ENCODE measurements around the gene SLC39A11.
"Not testable (repeated sequence)": the region's sequence is repeated elsewhere in the genome, so short reads cannot be mapped to it uniquely, and the experiment has no call there.

The SLC39A11 gene

GRCh38 chr17:73072219-73072962 lies 20.1 kb downstream of the SLC39A11 start:
- DNase-seq (ENCODE audit: low read depth in 2 of 3, low spot score in 1 of 3) = no peak

GRCh38 chr17:73071066-73071999 lies 21.2 kb downstream of the SLC39A11 start:
- no peak for DNase-seq (ENCODE audit: low read depth in 2 of 3, low spot score in 1 of 3)

GRCh38 chr17:73069841-73070240 lies 22.6 kb downstream of the SLC39A11 start:
- DNase-seq (ENCODE audit: low read depth in 2 of 3, low spot score in 1 of 3) = no peak

GRCh38 chr17:73069164-73069770 lies 23.2 kb downstream of the SLC39A11 start:
- no peak for DNase-seq (ENCODE audit: low read depth in 2 of 3, low spot score in 1 of 3)

- no peak for DNase-seq (ENCODE audit: low read depth in 2 of 3, low spot score in 1 of 3)
These were observed 23.9 kb downstream of the SLC39A11 start for GRCh38 chr17:73068322-73069153.

GRCh38 chr17:73067699-73068098 lies 24.8 kb downstream of the SLC39A11 start:
- DNase-seq (ENCODE audit: low read depth in 2 of 3, low spot score in 1 of 3) = not testable (repeated sequence)

- DNase-seq (ENCODE audit: low read depth in 2 of 3, low spot score in 1 of 3) = no peak
These were observed 25.4 kb downstream of the SLC39A11 start for GRCh38 chr17:73067075-73067474.

GRCh38 chr17:73066148-73066884 lies 26.2 kb downstream of the SLC39A11 start:
- no peak for DNase-seq (ENCODE audit: low read depth in 2 of 3, low spot score in 1 of 3)

- no peak for DNase-seq (ENCODE audit: low read depth in 2 of 3, low spot score in 1 of 3)
These were observed 27.1 kb downstream of the SLC39A11 start for GRCh38 chr17:73065376-73065775.

GRCh38 chr17:73064084-73064938 lies 28.2 kb downstream of the SLC39A11 start:
- DNase-seq (ENCODE audit: low read depth in 2 of 3, low spot score in 1 of 3) = no peak

GRCh38 chr17:73062726-73063125 lies 29.8 kb downstream of the SLC39A11 start:
- no peak for DNase-seq (ENCODE audit: low read depth in 2 of 3, low spot score in 1 of 3)

GRCh38 chr17:73061161-73061560 lies 31.3 kb downstream of the SLC39A11 start:
- no peak for DNase-seq (ENCODE audit: low read depth in 2 of 3, low spot score in 1 of 3)

- DNase-seq (ENCODE audit: low read depth in 2 of 3, low spot score in 1 of 3) = no peak
These were observed 31.8 kb downstream of the SLC39A11 start for GRCh38 chr17:73060721-73061120.

- DNase-seq (ENCODE audit: low read depth in 2 of 3, low spot score in 1 of 3) = not testable (repeated sequence)
These were observed 32.8 kb downstream of the SLC39A11 start for GRCh38 chr17:73059713-73060112.

GRCh38 chr17:73058022-73058421 lies 34.5 kb downstream of the SLC39A11 start:
- no peak for DNase-seq (ENCODE audit: low read depth in 2 of 3, low spot score in 1 of 3)

GRCh38 chr17:73057196-73057595 lies 35.3 kb downstream of the SLC39A11 start:
- DNase-seq (ENCODE audit: low read depth in 2 of 3, low spot score in 1 of 3) = no peak

GRCh38 chr17:73052923-73053322 lies 39.6 kb downstream of the SLC39A11 start:
- no peak for DNase-seq (ENCODE audit: low read depth in 2 of 3, low spot score in 1 of 3)

GRCh38 chr17:73050797-73051196 lies 41.7 kb downstream of the SLC39A11 start:
- DNase-seq (ENCODE audit: low read depth in 2 of 3, low spot score in 1 of 3) = no peak

GRCh38 chr17:73048170-73048569 lies 44.3 kb downstream of the SLC39A11 start:
- DNase-seq (ENCODE audit: low read depth in 2 of 3, low spot score in 1 of 3) = no peak

Data from stimulated activated CD4-positive, alpha-beta T cell treated with anti-CD3 and anti-CD28 coated beads, Interleukin-12 subunit alpha, Interleukin-12 subunit beta, amount 100 ng/mL, for 48 hours (primary cell).